LNCaP clone FGC (cell line): ENCODE results near the gene PAM16.

Source experiments
- DNase-seq: peaks from one replicate; pipeline ENCODE4 v3.0.0-alpha.2; 2011; ENCODE audit warnings: low read depth
- H3K4me3 ChIP-seq: 2 replicates; pipeline ENCODE4 v1.5.1; 2011; ENCODE audit warnings: mild to moderate bottlenecking, low read depth, low read length, control low read depth
- CTCF ChIP-seq: IDR thresholded peaks from 2 replicates; pipeline ENCODE4 v1.5.1; 2012; ENCODE audit warnings: mild to moderate bottlenecking; ENCODE audit not compliant: control insufficient read depth, insufficient read depth; ENCODE audit errors: extremely low read depth

PAM16 gene

GRCh38 chr16:4386951-4387565, 35.9 kb upstream of the PAM16 start:
- no peak for TF ChIP-seq CTCF
- no peak for DNase-seq
- no peak overlapping the region for H3K4me3 ChIP-seq

GRCh38 chr16:4386451-4386805, 35.3 kb upstream of the PAM16 start:
- TF ChIP-seq CTCF, result no peak
- H3K4me3 ChIP-seq, result no peak overlapping the region
- DNase-seq, result no peak

GRCh38 chr16:4385789-4386450, 34.8 kb upstream of the PAM16 start:
- no peak for TF ChIP-seq CTCF
- no peak for DNase-seq
- H3K4me3 ChIP-seq, result no peak overlapping the region

- no peak for DNase-seq
- no peak overlapping the region for H3K4me3 ChIP-seq
- TF ChIP-seq CTCF, result no peak
Measured at GRCh38 chr16:4385066-4385788, 34.1 kb upstream of the PAM16 start.

- DNase-seq, result no peak
- H3K4me3 ChIP-seq, result no peak overlapping the region
Measured at GRCh38 chr16:4384509-4384942, 33.4 kb upstream of the PAM16 start.

More at GRCh38 chr16:4384509-4384942, 33.4 kb upstream of the PAM16 start:
- TF ChIP-seq CTCF, result no peak
